ENCODE data around the gene KRT75. TPM values are rescaled to one million over a fixed set of nuclear protein-coding genes. Genes with fewer than 3 reads are reported as not detected.

KRT75 gene
- total RNA-seq, 4 donors from 2014 or later: not detected

- WGBS, 2 donors (ENCODE audit: low coverage in 1 of 2): 84 to 100% methylated on average over 1 of the region's 1 CpG
- H3K4me3 ChIP-seq: no peak overlapping the region
- TF ChIP-seq EP300 (IDR thresholded peaks at IDR 0.05; ENCODE audit: low read depth): no peak
- TF ChIP-seq POLR2A (IDR thresholded peaks at IDR 0.05): no peak
- no peak for TF ChIP-seq POLR2AphosphoS5 (IDR thresholded peaks at IDR 0.05)
- no peak for TF ChIP-seq CTCF (IDR thresholded peaks at IDR 0.05)
- H3K4me1 ChIP-seq: peaks cover 0 to 14% (median 0%) of the 10 kb centered on the region in 4 donors
- DNase-seq: no peak
- in situ Hi-C loops (cut with MboI; ENCODE audit: low pct_ligation_motif_present in 1 of 4, low pct_unique_long_range_greater_than_20kb in 1 of 4, low sequenced_read_pairs in 3 of 4) (no loop called here), intact Hi-C loops (cut with DNase I; ENCODE audit: low total_unique reads) (no loop called here)
- H3K27me3 ChIP-seq: no peaks in the 10 kb centered on the region
- H3K36me3 ChIP-seq: no peaks in the 10 kb centered on the region
- no peaks in the 10 kb centered on the region for H3K9me3 ChIP-seq
- peak overlapping the region in 3 of 4 donors; percentile 27 to 38 (median 34) for H3K27ac ChIP-seq
These were observed 17.4 kb downstream of the KRT75 start for GRCh38 chr12:52416795-52417194.

- WGBS, 2 donors (ENCODE audit: low coverage in 1 of 2): 60 to 67% methylated on average over 1 to 10 of the region's 10 CpGs
- H3K9me3 ChIP-seq: no peaks in the 10 kb centered on the region
- H3K4me1 ChIP-seq: peaks cover 0 to 14% (median 0%) of the 10 kb centered on the region in 4 donors
- peak overlapping the region; percentile 40 to 67 (median 46) for H3K27ac ChIP-seq
- intact Hi-C loops (cut with DNase I; ENCODE audit: low total_unique reads): no loop called here
- DNase-seq: peak; percentile 26
- in situ Hi-C loops (cut with MboI; ENCODE audit: low pct_ligation_motif_present in 1 of 4, low pct_unique_long_range_greater_than_20kb in 1 of 4, low sequenced_read_pairs in 3 of 4): no loop called here
- no peaks in the 10 kb centered on the region for H3K27me3 ChIP-seq
- peak; percentile 72 to 87 (median 80) for TF ChIP-seq POLR2AphosphoS5 (IDR thresholded peaks at IDR 0.05)
- peak; percentile 16 for TF ChIP-seq EP300 (IDR thresholded peaks at IDR 0.05; ENCODE audit: low read depth)
- no peak for TF ChIP-seq CTCF (IDR thresholded peaks at IDR 0.05)
- H3K4me3 ChIP-seq: no peak overlapping the region
- H3K36me3 ChIP-seq: no peaks in the 10 kb centered on the region
These were observed 18.1 kb downstream of the KRT75 start for GRCh38 chr12:52415870-52416750.

- in situ Hi-C loops (cut with MboI; ENCODE audit: low pct_ligation_motif_present in 1 of 4, low pct_unique_long_range_greater_than_20kb in 1 of 4, low sequenced_read_pairs in 3 of 4) (no loop called here), intact Hi-C loops (cut with DNase I; ENCODE audit: low total_unique reads) (no loop called here)
- H3K4me1 ChIP-seq: peaks cover 0 to 14% (median 0%) of the 10 kb centered on the region in 4 donors
- peak overlapping the region in 2 of 4 donors; percentile 49 to 67 for H3K27ac ChIP-seq
- H3K36me3 ChIP-seq: no peaks in the 10 kb centered on the region
- DNase-seq: no peak
- no peaks in the 10 kb centered on the region for H3K27me3 ChIP-seq
- TF ChIP-seq POLR2AphosphoS5 (IDR thresholded peaks at IDR 0.05) (no peak), CTCF (IDR thresholded peaks at IDR 0.05) (no peak), POLR2A (IDR thresholded peaks at IDR 0.05) (no peak), EP300 (IDR thresholded peaks at IDR 0.05; ENCODE audit: low read depth) (no peak)
- no peaks in the 10 kb centered on the region for H3K9me3 ChIP-seq
- WGBS, 2 donors (ENCODE audit: low coverage in 1 of 2): 83% methylated on average over 5 of the region's 5 CpGs; no CpG with 5 or more reads in 1 of the 2 donors
- H3K4me3 ChIP-seq: no peak overlapping the region
These were observed 19.2 kb downstream of the KRT75 start for GRCh38 chr12:52414936-52415335.

GRCh38 chr12:52413782-52414345 is 20.3 kb downstream of the KRT75 start:
- Histone ChIP-seq H3K9me3 (no peaks in the 10 kb centered on the region), H3K27ac (no peak overlapping the region), H3K4me1 (peaks cover 0 to 14% (median 0%) of the 10 kb centered on the region in 4 donors), H3K27me3 (no peaks in the 10 kb centered on the region), H3K36me3 (no peaks in the 10 kb centered on the region), H3K4me3 (no peak overlapping the region)
- no peak for TF ChIP-seq CTCF (IDR thresholded peaks at IDR 0.05)
- TF ChIP-seq POLR2AphosphoS5 (IDR thresholded peaks at IDR 0.05): no peak
- no peak for TF ChIP-seq POLR2A (IDR thresholded peaks at IDR 0.05)
- no peak for TF ChIP-seq EP300 (IDR thresholded peaks at IDR 0.05; ENCODE audit: low read depth)
- 74% methylated on average over 8 of the region's 8 CpGs; no CpG with 5 or more reads in 1 of the 2 donors for WGBS, 2 donors (ENCODE audit: low coverage in 1 of 2)
- no peak for DNase-seq
- in situ Hi-C loops (cut with MboI; ENCODE audit: low pct_ligation_motif_present in 1 of 4, low pct_unique_long_range_greater_than_20kb in 1 of 4, low sequenced_read_pairs in 3 of 4): no loop called here
- intact Hi-C loops (cut with DNase I; ENCODE audit: low total_unique reads): no loop called here

Data from transverse colon (tissue), 4 donors.